Pancreas (tissue), 10 donors: ENCODE data around the gene RAN. TPM values are rescaled to one million over a fixed set of nuclear protein-coding genes. Genes with fewer than 3 reads are reported as not detected.
A peak's percentile ranks its signal among the peaks of the same experiment; 100 is the strongest.
"Not testable (repeated sequence)": the region's sequence is repeated elsewhere in the genome, so short reads cannot be mapped to it uniquely, and the experiment has no call there.

ENCODE experiments used
- ATAC-seq, 4 donors: fragments of 200-7000 bp; cut with Tn5 transposase; one replicate each; pipeline versions ENCODE4 v1.8.0 to v1.9.1; 2020; ENCODE audit warnings: mild to moderate bottlenecking in 4 of 4, moderate library complexity in 4 of 4
- DNase-seq, 6 donors: peaks; one replicate each; pipeline ENCODE4 v3.0.0-alpha.2; 2020
- FAIRE-seq: peaks from 2 replicates; lab custom pipeline; 2012; peaks lifted over from hg19 to GRCh38; lab: Jason Lieb, UNC
- H3K27ac ChIP-seq, 4 donors: fragments of 200-600 bp; sonication (generic); 1 replicate in 3 of 4; 2 replicates in 1 of 4; pipeline versions ENCODE4 v1.5.0 to v1.8.0; 2020
- H3K27me3 ChIP-seq, 4 donors: fragments of 200-600 bp; one replicate each; pipeline ENCODE4 v1.8.0; 2021
- H3K36me3 ChIP-seq, 3 donors: fragments of 200-600 bp; sonication (generic) in 1 of 3; one replicate each; pipeline versions ENCODE4 v1.5.0 to v1.8.0; 2020 to 2021
- H3K4me1 ChIP-seq, 3 donors: fragments of 200-600 bp; one replicate each; pipeline ENCODE4 v1.8.0; 2021
- H3K4me3 ChIP-seq, 4 donors: fragments of 200-600 bp; sonication (generic) in 2 of 4; one replicate each; pipeline versions ENCODE4 v1.5.0 to v1.8.0; 2020 to 2021
- H3K9me3 ChIP-seq, 4 donors: fragments of 200-600 bp; one replicate each; pipeline ENCODE4 v1.8.0; 2021
- WGBS, 2 donors: extraction: QIAGEN DNeasy Blood & Tissue Kit; methylation state at CpG; one replicate each; pipeline ENCODE4 v1.1.7; 2013; 5-methylcytosine and 5-hydroxymethylcytosine counted together
- intact Hi-C, 3 donors: fragments of 100-400 bp; cut with DNase I; formaldehyde crosslinking; loops; one replicate each; pipeline versions ENCODE4 v1.11.1 to v1.14.2; 2022
- polyA plus RNA-seq, 2 donors: library from polyadenylated mRNA; stranded (reverse); fragments of 200-250 nt; gene quantifications; one replicate each; pipeline ENCODE4 v1.2.3, GENCODE V29; 2013
- total RNA-seq, 6 donors: library from RNA; stranded (reverse); fragmentation: NEBNext Ultra II Directional in 4 of 6; extraction: Animal tissue kit (Norgen Biotek cat#: 25700) in 4 of 6; gene quantifications; one replicate each; pipeline versions ENCODE4 v1.2.1 to v1.2.4, GENCODE V29; 2021 to 2023
- TF ChIP-seq, protein P1 (sequence below), 4 donors: fragments of 200-600 bp; sonication (generic) in 3 of 4; IDR thresholded peaks; one replicate each; pipeline versions ENCODE4 v1.5.0 to v1.8.0; 2021; ENCODE audit warnings: antibody characterized with exemption in 4 of 4
- donor health status: healthy with polysubstance abuse.
- donor health status: DM: no; HTN: no; CAD: no; lungs with moderate emphysema.
- donor health status: DM: no; HTN: no; CAD: no.
- donor health status: control.
- donor health status: control.
- donor health status: Bipolar disorder and iron deficiency.
- donor health status: DM: yes; HTN: yes; CAD: no.
- donor health status: DM: no; HTN: no; CAD: no.
- donor health status: DM: no; HTN: no; CAD: no.
- donor health status: DM: yes; HTN: yes; CAD: no.

Gene RAN
- total and polyA plus RNA-seq, 8 donors: 60.0 to 201 (median 152) TPM

DNA sequence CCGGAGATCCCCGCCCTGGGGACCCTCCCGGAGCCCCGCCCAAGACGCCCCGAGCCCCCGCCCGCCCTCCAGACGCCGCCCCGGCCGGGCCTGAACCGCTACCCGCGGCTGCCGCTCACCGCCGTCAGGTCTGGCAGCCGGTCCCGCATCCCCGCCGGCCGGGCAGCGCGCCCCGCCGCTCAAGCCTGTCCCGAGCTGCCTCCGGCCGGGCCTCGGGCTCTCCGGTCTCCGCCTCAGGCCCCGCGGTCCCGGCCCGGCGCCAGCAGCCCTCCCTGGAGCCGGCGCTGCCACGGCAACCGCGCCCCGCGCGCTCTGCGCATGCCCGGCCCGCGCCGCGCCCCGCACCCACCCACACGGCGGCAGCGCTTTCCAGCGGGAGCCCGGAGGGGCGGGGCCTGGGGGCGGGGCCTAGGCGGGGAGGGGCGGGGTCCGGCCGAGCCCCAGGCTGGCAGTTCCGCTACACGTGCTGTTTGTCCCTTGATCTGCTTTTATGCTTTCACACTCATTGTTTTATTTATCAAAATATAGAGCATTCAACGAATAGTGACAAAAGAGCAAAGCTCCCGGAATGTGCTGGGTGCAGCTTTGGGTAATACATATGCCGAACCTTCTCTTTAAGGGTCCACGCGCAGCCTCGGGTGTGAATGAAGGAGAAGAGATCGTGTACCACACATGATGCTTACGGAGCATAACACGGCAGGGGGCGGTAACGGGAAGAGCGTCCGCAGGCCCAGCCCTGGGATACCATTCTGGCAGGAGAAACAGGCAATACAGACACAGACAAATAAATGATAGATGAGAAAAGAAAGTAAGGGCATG lies 32.7 kb upstream of the RAN start, which contains the start of gene STX2:
Gene STX2, minus strand, starts transcription at position 300 of the 819 bp plus-strand sequence. Its CDS starts 151 bp downstream, at position 149.
- Histone ChIP-seq H3K9me3 (no peaks in the 10 kb centered on the region), H3K27me3 (no peaks in the 10 kb centered on the region), H3K36me3 (no peaks in the 10 kb centered on the region), H3K4me3 (peak within 1 kb of the TSS; percentile 53 to 86 (median 68)), H3K4me1 (peaks cover 0 to 4% (median 0%) of the 10 kb centered on the region in 3 donors), H3K27ac (peak within 1 kb of the TSS; percentile 59 to 69 (median 62))
- no peak for FAIRE-seq
- WGBS, 2 donors: 1% methylated on average over 34 to 79 of the region's 79 CpGs
- TF ChIP-seq, protein P1, sequence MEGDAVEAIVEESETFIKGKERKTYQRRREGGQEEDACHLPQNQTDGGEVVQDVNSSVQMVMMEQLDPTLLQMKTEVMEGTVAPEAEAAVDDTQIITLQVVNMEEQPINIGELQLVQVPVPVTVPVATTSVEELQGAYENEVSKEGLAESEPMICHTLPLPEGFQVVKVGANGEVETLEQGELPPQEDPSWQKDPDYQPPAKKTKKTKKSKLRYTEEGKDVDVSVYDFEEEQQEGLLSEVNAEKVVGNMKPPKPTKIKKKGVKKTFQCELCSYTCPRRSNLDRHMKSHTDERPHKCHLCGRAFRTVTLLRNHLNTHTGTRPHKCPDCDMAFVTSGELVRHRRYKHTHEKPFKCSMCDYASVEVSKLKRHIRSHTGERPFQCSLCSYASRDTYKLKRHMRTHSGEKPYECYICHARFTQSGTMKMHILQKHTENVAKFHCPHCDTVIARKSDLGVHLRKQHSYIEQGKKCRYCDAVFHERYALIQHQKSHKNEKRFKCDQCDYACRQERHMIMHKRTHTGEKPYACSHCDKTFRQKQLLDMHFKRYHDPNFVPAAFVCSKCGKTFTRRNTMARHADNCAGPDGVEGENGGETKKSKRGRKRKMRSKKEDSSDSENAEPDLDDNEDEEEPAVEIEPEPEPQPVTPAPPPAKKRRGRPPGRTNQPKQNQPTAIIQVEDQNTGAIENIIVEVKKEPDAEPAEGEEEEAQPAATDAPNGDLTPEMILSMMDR (IDR thresholded peaks at IDR 0.05): no peak
- peak; percentile 80 to 98 (median 92) for DNase-seq
- peak; percentile 96 to 98 (median 97) for ATAC-seq
- intact Hi-C loops: no loop called here

DNA sequence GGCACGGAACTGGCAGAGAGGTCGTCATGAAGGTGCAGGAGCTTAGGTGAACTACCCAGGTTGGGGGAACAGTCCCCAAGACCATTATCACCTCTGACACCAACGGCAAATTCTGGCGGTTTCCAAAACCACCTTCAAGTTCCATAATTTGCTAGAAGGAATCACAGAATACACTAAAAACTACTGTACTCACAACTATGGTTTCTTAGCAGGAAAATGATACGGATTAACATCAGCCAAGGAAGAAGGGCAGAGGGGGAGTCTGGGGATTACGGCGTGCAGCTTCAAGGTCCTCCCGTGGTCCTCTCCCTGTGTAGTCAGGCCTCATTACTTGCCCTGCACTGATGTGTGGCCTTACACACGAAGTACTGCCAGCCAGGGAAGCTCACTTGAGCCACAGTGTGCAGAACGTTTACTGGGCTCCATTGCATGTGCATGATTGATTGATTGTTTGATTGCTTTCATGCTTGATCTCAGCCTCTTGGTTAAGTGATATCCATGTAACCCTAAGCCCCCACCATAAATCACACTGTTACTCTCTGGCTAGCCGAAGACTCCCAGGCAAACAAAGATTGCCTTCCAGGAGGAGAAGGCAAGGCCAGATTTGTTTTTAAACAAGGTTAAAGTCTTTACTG lies 32.0 kb upstream of the RAN start:
- Histone ChIP-seq H3K36me3 (no peaks in the 10 kb centered on the region), H3K4me3 (peak overlapping the region in 2 of 4 donors; percentile 66 to 86), H3K9me3 (no peaks in the 10 kb centered on the region), H3K27ac (no peak overlapping the region), H3K4me1 (peaks cover 0 to 4% (median 0%) of the 10 kb centered on the region in 3 donors), H3K27me3 (no peaks in the 10 kb centered on the region)
- DNase-seq: no peak
- 42 to 47% methylated on average over 11 of the region's 11 CpGs for WGBS, 2 donors
- intact Hi-C loops: no loop called here
- ATAC-seq: no peak
- FAIRE-seq: no peak
- TF ChIP-seq, protein P1 (IDR thresholded peaks at IDR 0.05): no peak

DNA sequence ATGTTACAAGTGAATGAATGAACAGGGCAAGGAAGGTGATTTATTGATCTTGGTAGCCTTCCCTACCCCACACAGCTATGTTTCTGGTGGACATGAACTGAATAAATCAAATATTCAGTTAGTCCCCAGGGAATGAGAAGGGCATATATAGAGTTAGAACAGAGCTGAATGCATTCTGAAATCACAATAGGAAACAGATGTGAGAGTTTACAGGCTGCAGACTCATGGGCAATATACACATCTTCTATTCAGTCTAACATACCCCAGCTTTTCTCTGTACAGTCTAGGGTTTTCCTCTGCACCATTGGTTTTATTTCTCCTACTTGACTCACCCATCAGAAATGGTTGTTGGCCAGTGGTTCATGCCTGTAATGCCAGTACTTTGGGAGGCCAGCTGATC lies 25.5 kb upstream of the RAN start:
- Histone ChIP-seq H3K36me3 (no peaks in the 10 kb centered on the region), H3K4me1 (no peaks in the 10 kb centered on the region), H3K9me3 (no peaks in the 10 kb centered on the region), H3K27ac (no peak overlapping the region), H3K4me3 (no peak overlapping the region), H3K27me3 (no peaks in the 10 kb centered on the region)
- TF ChIP-seq, protein P1 (IDR thresholded peaks at IDR 0.05): no peak
- FAIRE-seq (no peak), DNase-seq (no peak), ATAC-seq (no peak)
- intact Hi-C loops: no loop called here

DNA sequence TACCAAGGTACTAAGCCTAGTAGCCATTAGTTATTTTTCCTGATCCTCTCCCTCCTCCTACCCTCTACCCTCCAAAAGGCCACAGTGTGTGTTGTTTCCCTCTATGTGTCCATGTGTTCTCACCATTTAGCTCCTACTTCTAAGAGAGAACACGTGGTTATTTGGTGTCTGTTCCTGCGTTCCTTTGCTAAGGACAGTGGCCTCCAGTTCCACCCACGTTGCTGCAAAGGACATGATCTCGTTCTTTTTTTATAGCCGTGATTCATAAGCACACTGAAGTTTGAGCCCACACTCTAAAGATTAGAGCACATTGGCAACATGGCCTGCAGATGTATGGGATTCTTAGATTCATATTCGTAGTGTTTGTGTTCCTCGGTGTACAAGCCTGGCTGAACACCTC lies 24.8 kb upstream of the RAN start:
- FAIRE-seq (no peak), DNase-seq (no peak), ATAC-seq (no peak)
- WGBS, 2 donors: 61 to 70% methylated on average over 7 of the region's 7 CpGs
- H3K27ac ChIP-seq: no peak overlapping the region
- no peaks in the 10 kb centered on the region for H3K9me3 ChIP-seq
- intact Hi-C loops: no loop called here
- no peaks in the 10 kb centered on the region for H3K27me3 ChIP-seq
- no peak overlapping the region for H3K4me3 ChIP-seq
- H3K4me1 ChIP-seq: no peaks in the 10 kb centered on the region
- H3K36me3 ChIP-seq: no peaks in the 10 kb centered on the region
- TF ChIP-seq, protein P1 (IDR thresholded peaks at IDR 0.05): no peak

DNA sequence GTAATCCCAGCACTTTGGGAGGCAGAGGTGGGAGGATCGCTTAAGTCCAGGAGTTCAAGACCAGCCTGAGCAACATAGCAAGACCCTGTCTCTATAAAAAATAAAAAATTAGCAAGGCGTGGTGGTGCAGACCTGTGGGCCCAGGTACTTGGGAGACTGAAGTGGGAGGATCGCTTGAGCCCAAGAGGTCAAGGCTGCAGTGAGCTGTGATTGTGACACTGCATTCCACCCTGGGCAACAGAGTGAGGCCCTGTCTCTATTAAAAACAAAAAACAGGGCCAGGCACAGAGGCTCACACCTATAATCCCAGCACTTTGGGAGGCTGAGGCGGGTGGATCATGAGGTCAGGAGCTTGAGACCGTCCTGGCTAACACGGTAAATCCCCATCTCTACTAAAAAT lies 23.8 kb upstream of the RAN start:
- H3K4me1 ChIP-seq, ATAC-seq, FAIRE-seq, H3K9me3 ChIP-seq, H3K27me3 ChIP-seq, H3K27ac ChIP-seq, H3K4me3 ChIP-seq, intact Hi-C loops, DNase-seq, H3K36me3 ChIP-seq: not testable (repeated sequence)
- WGBS, 2 donors: 86 to 92% methylated on average over 6 of the region's 6 CpGs

DNA sequence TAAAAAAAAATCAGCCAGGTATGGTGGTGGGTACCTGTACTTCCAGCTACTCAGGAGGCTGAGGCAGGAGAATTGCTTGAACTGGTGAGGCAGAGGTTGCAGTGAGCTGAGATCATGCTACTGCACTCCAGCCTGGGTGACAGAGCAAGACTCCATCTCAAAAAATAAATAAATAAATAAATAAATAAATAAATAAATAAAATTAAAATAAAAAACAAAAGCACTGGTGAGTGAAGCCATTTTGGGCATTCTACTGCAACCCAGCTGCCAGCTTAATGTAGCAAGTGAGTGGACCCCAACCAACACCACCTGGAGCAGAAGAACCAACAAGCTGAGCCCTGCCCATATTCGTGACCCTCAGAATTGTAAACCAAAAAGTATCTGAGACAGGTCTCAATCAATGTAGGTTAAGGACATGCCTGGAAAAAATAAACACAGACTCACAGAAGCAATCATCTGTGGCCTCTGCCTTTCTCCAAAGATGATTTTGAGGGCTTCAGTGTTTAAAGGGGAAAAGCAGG lies 23.0 kb upstream of the RAN start:
- not testable (repeated sequence) for H3K9me3 ChIP-seq, H3K36me3 ChIP-seq

More for the DNA sequence above, 23.0 kb upstream of the RAN start:
- FAIRE-seq, DNase-seq, intact Hi-C loops, H3K4me1 ChIP-seq, H3K27me3 ChIP-seq, H3K4me3 ChIP-seq, ATAC-seq: not testable (repeated sequence)
- WGBS, 2 donors: 73 to 85% methylated on average over 1 of the region's 1 CpG
- peak overlapping the region; percentile 42 to 54 (median 44) for H3K27ac ChIP-seq
